ENCODE results near the gene SH2D4B. TPM values are rescaled to one million over a fixed set of nuclear protein-coding genes. Genes with fewer than 3 reads are reported as not detected.

Gene SH2D4B
- total RNA-seq, 1 experiment from 2014 or later: not detected

GRCh38 chr10:80540136-80540535 is 2.4 kb downstream of the SH2D4B start:
- BruUV-seq (replicated peaks): no TSS peak
- H3K4me3 ChIP-seq (ENCODE audit: low read length): no peak overlapping the region
- no peaks in the 10 kb centered on the region for H3F3A ChIP-seq (ENCODE audit: low read length, unreplicated experiment)
- no peaks in the 10 kb centered on the region for H4K20me1 ChIP-seq (ENCODE audit: low read length)
- H3K9me3 ChIP-seq (ENCODE audit: low read length): no peaks in the 10 kb centered on the region
- CTCF ChIA-PET: no interaction called here
- no peaks in the 10 kb centered on the region for H3K79me2 ChIP-seq (ENCODE audit: low read length)
- no peak overlapping the region for H3K27ac ChIP-seq (ENCODE audit: low read length)
- H3K9me2 ChIP-seq (replicated peaks; ENCODE audit: low read length): no peaks in the 10 kb centered on the region
- H2AFZ ChIP-seq (ENCODE audit: low read length): no peak overlapping the region
- DNase-seq: no peak
- H3K27me3 ChIP-seq (ENCODE audit: low read length): no peaks in the 10 kb centered on the region
- TF ChIP-seq CTCF (conservative IDR thresholded peaks at IDR 0.05; ENCODE audit: low read depth, low read length): no peak
- no peak for TF ChIP-seq EZH2phosphoT487 (IDR thresholded peaks at IDR 0.05; ENCODE audit: borderline replicate concordance, low read length)
- TF ChIP-seq EZH2 (IDR thresholded peaks at IDR 0.05; ENCODE audit: low read length, unreplicated experiment): no peak
- no peak overlapping the region for H3K9ac ChIP-seq (ENCODE audit: low read length)
- no peaks in the 10 kb centered on the region for H3K36me3 ChIP-seq (ENCODE audit: low read depth, low read length)
- ATAC-seq: no peak
- no peak overlapping the region for H3K4me2 ChIP-seq (ENCODE audit: low read length)
- intact Hi-C loops (cut with micrococcal nuclease): no loop called here
- H3K4me1 ChIP-seq (ENCODE audit: insufficient read depth, low read length): no peaks in the 10 kb centered on the region
- POLR2A ChIA-PET (ENCODE audit: unreplicated experiment): no interaction called here

DNA sequence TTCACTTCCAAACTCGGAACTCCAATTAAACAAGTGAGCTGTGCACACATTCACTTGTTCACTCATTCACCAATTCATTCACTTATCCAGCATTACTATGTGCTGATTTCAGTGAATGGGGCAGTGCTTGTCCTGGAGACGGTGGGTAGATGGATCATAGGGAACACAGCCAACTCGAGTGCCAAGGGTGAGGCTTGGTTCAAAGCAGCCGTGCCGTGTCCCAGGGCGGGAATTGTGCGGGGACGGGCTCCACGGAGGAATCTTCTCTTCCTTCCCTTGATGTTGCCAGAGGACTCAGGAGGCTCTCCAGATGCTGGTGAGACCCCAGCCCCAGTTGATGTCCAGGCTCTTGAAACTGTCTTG is 2.9 kb downstream of the SH2D4B start:
- H3K79me2 ChIP-seq (ENCODE audit: low read length): no peaks in the 10 kb centered on the region
- no peaks in the 10 kb centered on the region for H3K9me3 ChIP-seq (ENCODE audit: low read length)
- ATAC-seq (no peak), DNase-seq (no peak)
- H2AFZ ChIP-seq (ENCODE audit: low read length): no peak overlapping the region
- no peak overlapping the region for H3K4me3 ChIP-seq (ENCODE audit: low read length)
- TF ChIP-seq EZH2phosphoT487 (IDR thresholded peaks at IDR 0.05; ENCODE audit: borderline replicate concordance, low read length) (no peak), CTCF (conservative IDR thresholded peaks at IDR 0.05; ENCODE audit: low read depth, low read length) (no peak), EZH2 (IDR thresholded peaks at IDR 0.05; ENCODE audit: low read length, unreplicated experiment) (no peak)
- no peak overlapping the region for H3K4me2 ChIP-seq (ENCODE audit: low read length)
- H3K27me3 ChIP-seq (ENCODE audit: low read length): no peaks in the 10 kb centered on the region
- ChIA-PET CTCF (no interaction called here), POLR2A (ENCODE audit: unreplicated experiment) (no interaction called here)
- H3K9me2 ChIP-seq (replicated peaks; ENCODE audit: low read length): no peaks in the 10 kb centered on the region
- no peak overlapping the region for H3K9ac ChIP-seq (ENCODE audit: low read length)
- no peak overlapping the region for H3K27ac ChIP-seq (ENCODE audit: low read length)
- no peaks in the 10 kb centered on the region for H3F3A ChIP-seq (ENCODE audit: low read length, unreplicated experiment)
- intact Hi-C loops (cut with micrococcal nuclease): no loop called here
- no peaks in the 10 kb centered on the region for H4K20me1 ChIP-seq (ENCODE audit: low read length)
- BruUV-seq (replicated peaks): no TSS peak
- H3K4me1 ChIP-seq (ENCODE audit: insufficient read depth, low read length): no peaks in the 10 kb centered on the region
- no peaks in the 10 kb centered on the region for H3K36me3 ChIP-seq (ENCODE audit: low read depth, low read length)

DNA sequence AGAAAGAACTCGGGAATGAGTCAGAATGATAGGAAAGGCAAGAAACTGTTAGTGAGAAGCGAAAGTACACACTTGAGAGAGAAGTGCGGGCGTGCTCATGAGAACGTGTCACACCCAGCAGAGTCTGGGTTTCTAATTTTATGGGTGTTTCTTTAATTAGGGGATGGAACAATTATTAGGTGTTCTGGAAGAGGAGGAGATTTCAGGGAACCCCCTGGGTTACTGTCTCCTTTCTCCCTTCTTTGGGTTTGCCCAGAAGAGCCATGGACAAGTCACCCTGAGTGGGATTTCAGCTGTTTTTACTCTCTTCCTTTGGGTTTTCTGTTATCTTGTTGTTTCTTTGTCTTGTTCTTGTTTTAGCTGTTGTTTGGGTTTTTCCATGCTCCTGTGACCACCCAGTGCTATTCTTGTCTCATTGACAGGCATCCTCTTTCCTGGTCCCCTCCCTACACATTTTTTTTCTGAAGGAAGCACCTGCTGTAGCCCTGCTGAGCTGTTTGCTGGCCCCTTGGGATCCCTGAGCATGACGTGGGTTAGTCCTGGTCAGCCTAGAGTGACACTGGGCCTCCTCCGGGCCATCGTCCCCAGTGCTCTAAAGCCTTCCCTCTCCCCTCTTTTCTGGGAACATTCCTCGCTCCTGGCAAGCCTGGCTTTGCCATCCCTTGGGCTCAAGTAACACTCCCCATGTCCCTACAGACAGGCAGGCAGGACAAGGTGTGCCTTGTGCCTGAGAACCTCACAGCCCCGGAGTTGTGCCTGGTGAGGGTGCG is 3.5 kb downstream of the SH2D4B start:
- H4K20me1 ChIP-seq (ENCODE audit: low read length): no peaks in the 10 kb centered on the region
- TF ChIP-seq EZH2phosphoT487 (IDR thresholded peaks at IDR 0.05; ENCODE audit: borderline replicate concordance, low read length) (no peak), CTCF (conservative IDR thresholded peaks at IDR 0.05; ENCODE audit: low read depth, low read length) (no peak), EZH2 (IDR thresholded peaks at IDR 0.05; ENCODE audit: low read length, unreplicated experiment) (no peak)
- H3K36me3 ChIP-seq (ENCODE audit: low read depth, low read length): no peaks in the 10 kb centered on the region
- no peak for ATAC-seq
- no peak overlapping the region for H3K9ac ChIP-seq (ENCODE audit: low read length)
- no peak overlapping the region for H3K27ac ChIP-seq (ENCODE audit: low read length)
- no peaks in the 10 kb centered on the region for H3K9me2 ChIP-seq (replicated peaks; ENCODE audit: low read length)
- no peak for DNase-seq
- no peaks in the 10 kb centered on the region for H3K79me2 ChIP-seq (ENCODE audit: low read length)
- BruUV-seq (replicated peaks): no TSS peak
- no peaks in the 10 kb centered on the region for H3K27me3 ChIP-seq (ENCODE audit: low read length)
- H3K4me1 ChIP-seq (ENCODE audit: insufficient read depth, low read length): no peaks in the 10 kb centered on the region
- CTCF ChIA-PET: no interaction called here
- H2AFZ ChIP-seq (ENCODE audit: low read length): no peak overlapping the region
- H3K9me3 ChIP-seq (ENCODE audit: low read length): no peaks in the 10 kb centered on the region
- no peak overlapping the region for H3K4me2 ChIP-seq (ENCODE audit: low read length)
- POLR2A ChIA-PET (ENCODE audit: unreplicated experiment): no interaction called here
- H3F3A ChIP-seq (ENCODE audit: low read length, unreplicated experiment): no peaks in the 10 kb centered on the region
- H3K4me3 ChIP-seq (ENCODE audit: low read length): no peak overlapping the region
- intact Hi-C loops (cut with micrococcal nuclease): no loop called here

Data from PC-3 (cell line).